Upper lobe of left lung (tissue), 6 donors: ENCODE measurements around the gene PRKG1. TPM values are rescaled to one million over a fixed set of nuclear protein-coding genes. Genes with fewer than 3 reads are reported as not detected.

Experiments
- ATAC-seq, 2 donors: fragments of 200-7000 bp; cut with Tn5 transposase; one replicate each; pipeline ENCODE4 v1.9.1; 2022; ENCODE audit warnings: mild to moderate bottlenecking in 2 of 2, moderate library complexity in 2 of 2; ENCODE audit not compliant: low FRiP score in 2 of 2
- DNase-seq, 2 donors: peaks; one replicate each; pipeline ENCODE4 v3.0.0-alpha.2; 2019 to 2020
- H3K27ac ChIP-seq, 4 donors: fragments of 200-600 bp; sonication (generic); one replicate each; pipeline ENCODE4 v1.5.1; 2016 to 2019
- H3K27me3 ChIP-seq, 4 donors: fragments of 200-600 bp; sonication (generic); one replicate each; pipeline ENCODE4 v1.5.1; 2017 to 2019
- H3K36me3 ChIP-seq, 4 donors: fragments of 200-600 bp; sonication (generic); one replicate each; pipeline ENCODE4 v1.5.1; 2016 to 2019
- H3K4me1 ChIP-seq, 4 donors: fragments of 200-600 bp; sonication (generic); one replicate each; pipeline ENCODE4 v1.5.1; 2018 to 2019
- H3K4me3 ChIP-seq, 4 donors: fragments of 200-600 bp; sonication (generic); one replicate each; pipeline ENCODE4 v1.5.1; 2017 to 2019; ENCODE audit warnings: mild to moderate bottlenecking in 2 of 4, moderate library complexity in 1 of 4
- H3K9me3 ChIP-seq, 4 donors: fragments of 200-600 bp; sonication (generic); one replicate each; pipeline ENCODE4 v1.5.1; 2018 to 2019
- EP300 ChIP-seq, 4 donors: sonication (generic); formaldehyde crosslinking; IDR thresholded peaks; one replicate each; pipeline ENCODE4 v1.5.1; 2017; ENCODE audit warnings: antibody characterized with exemption in 4 of 4, control low read depth in 2 of 4
- POLR2A ChIP-seq, 4 donors: fragments of 450-650 bp; IDR thresholded peaks; one replicate each; pipeline ENCODE4 v1.5.1; 2016 to 2017; ENCODE audit warnings: antibody characterized with exemption in 4 of 4, mild to moderate bottlenecking in 2 of 4
- POLR2AphosphoS5 ChIP-seq, 2 donors: sonication (generic); formaldehyde crosslinking; IDR thresholded peaks; one replicate each; pipeline ENCODE4 v1.5.1; 2017; ENCODE audit warnings: antibody characterized with exemption in 2 of 2
- WGBS, 2 donors: methylation state at CpG; one replicate each; pipeline ENCODE4 v1.1.5; 2017 to 2018; 5-methylcytosine and 5-hydroxymethylcytosine counted together
- total RNA-seq, 6 donors: library from RNA; depleted of rRNA in 4 of 6; stranded (reverse); fragments of >200 nt in 4 of 6; gene quantifications; one replicate each; pipeline versions ENCODE4 v1.1.0 to v1.2.1, GENCODE V29; 2016 to 2021
- TF ChIP-seq, protein P1 (sequence below), 6 experiments: fragments of 450-650 bp in 4 of 6; fragments of 200-600 bp in 2 of 6; sonication (generic) in 2 of 6; IDR thresholded peaks; one replicate each; pipeline ENCODE4 v1.5.1; 2016 to 2019; ENCODE audit warnings: antibody characterized with exemption in 6 of 6
- donor health status: DM: no; HTN: no; CAD: no; lungs with moderate emphysema.
- donor health status: DM: no; HTN: yes; CAD: no; lungs with severe emphysema.

The PRKG1 gene
- total RNA-seq, 6 donors from 2014 or later, result 12.9 to 43.0 (median 25.0) TPM

DNA sequence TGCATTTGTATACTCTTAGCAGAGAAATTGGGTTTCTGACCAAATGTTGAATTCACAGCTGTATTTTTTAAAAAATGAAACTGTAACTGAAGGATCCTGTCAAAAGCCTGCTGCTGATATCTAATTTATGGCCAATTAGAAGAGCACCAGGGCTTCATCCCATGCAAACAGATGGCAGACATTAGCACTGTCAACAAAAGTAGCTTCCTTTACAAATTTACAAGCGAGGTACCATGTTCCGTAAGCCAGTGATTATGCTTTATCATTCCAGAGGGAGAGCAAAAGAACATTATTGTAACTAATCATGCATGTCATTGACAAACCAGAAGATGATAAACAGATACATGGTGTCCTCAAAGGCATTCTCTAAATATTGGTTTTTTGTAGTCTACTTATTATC, 1062.6 kb downstream of the PRKG1 start:
- no peaks in the 10 kb centered on the region for H3K27me3 ChIP-seq
- DNase-seq (no peak), ATAC-seq (no peak)
- H3K4me3 ChIP-seq, result no peak overlapping the region
- H3K27ac ChIP-seq, result no peak overlapping the region
- no peak for TF ChIP-seq POLR2AphosphoS5 (IDR thresholded peaks at IDR 0.05)
- TF ChIP-seq, protein P1, sequence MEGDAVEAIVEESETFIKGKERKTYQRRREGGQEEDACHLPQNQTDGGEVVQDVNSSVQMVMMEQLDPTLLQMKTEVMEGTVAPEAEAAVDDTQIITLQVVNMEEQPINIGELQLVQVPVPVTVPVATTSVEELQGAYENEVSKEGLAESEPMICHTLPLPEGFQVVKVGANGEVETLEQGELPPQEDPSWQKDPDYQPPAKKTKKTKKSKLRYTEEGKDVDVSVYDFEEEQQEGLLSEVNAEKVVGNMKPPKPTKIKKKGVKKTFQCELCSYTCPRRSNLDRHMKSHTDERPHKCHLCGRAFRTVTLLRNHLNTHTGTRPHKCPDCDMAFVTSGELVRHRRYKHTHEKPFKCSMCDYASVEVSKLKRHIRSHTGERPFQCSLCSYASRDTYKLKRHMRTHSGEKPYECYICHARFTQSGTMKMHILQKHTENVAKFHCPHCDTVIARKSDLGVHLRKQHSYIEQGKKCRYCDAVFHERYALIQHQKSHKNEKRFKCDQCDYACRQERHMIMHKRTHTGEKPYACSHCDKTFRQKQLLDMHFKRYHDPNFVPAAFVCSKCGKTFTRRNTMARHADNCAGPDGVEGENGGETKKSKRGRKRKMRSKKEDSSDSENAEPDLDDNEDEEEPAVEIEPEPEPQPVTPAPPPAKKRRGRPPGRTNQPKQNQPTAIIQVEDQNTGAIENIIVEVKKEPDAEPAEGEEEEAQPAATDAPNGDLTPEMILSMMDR (IDR thresholded peaks at IDR 0.05), result no peak
- no peak for TF ChIP-seq EP300 (IDR thresholded peaks at IDR 0.05)
- no peak for TF ChIP-seq POLR2A (IDR thresholded peaks at IDR 0.05)
- no peaks in the 10 kb centered on the region for H3K36me3 ChIP-seq
- 92 to 93% methylated on average over 2 of the region's 2 CpGs for WGBS, 2 donors
- H3K9me3 ChIP-seq, result no peaks in the 10 kb centered on the region
- H3K4me1 ChIP-seq, result no peaks in the 10 kb centered on the region

DNA sequence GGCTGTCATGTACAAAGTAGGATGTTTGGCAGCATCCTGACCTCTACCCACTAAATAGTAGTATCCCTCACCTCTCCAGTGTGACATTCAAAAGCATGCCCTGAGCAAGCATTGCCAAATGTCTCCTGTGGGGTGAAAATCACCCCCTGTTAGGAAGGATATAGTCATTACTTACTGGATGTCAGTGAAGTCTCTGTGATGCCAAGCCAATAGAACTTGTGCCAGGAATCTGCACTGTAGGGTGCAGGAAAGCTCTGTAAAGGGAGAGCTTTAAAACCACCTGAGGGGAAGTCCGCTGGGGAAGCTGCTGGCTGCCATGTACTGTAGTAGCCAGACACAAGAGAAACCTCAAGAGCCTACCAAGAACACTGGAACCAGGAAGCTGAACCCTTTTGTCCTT, 1069.1 kb downstream of the PRKG1 start:
- no peak overlapping the region for H3K27ac ChIP-seq
- H3K4me3 ChIP-seq, result no peak overlapping the region
- H3K4me1 ChIP-seq, result no peaks in the 10 kb centered on the region
- 77 to 86% methylated on average over 1 of the region's 1 CpG for WGBS, 2 donors
- H3K9me3 ChIP-seq, result no peaks in the 10 kb centered on the region
- no peak for ATAC-seq
- TF ChIP-seq, protein P1 (IDR thresholded peaks at IDR 0.05), result no peak
- TF ChIP-seq POLR2A (IDR thresholded peaks at IDR 0.05), result no peak
- no peak for TF ChIP-seq EP300 (IDR thresholded peaks at IDR 0.05)
- no peak for TF ChIP-seq POLR2AphosphoS5 (IDR thresholded peaks at IDR 0.05)
- no peaks in the 10 kb centered on the region for H3K36me3 ChIP-seq
- H3K27me3 ChIP-seq, result no peaks in the 10 kb centered on the region
- no peak for DNase-seq

DNA sequence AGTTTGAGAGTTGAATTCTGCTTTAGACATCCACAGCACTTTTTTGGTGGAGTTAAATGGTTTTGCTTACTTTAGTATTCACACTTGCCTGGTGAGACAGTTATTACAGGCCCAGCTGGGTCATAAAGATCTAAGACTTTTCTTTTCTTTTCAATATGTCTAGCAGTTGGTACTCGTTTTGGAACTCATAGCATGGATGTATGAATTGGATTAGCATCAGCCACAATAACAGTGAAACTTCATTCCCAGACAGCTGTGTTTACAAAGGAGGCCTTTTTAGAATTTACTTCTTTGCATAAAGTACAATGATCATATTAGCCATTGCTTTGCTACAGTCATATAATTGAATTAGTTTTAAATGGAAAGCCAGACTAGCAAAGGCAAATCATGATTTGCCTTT, 1071.3 kb downstream of the PRKG1 start:
- no peak overlapping the region for H3K27ac ChIP-seq
- H3K4me3 ChIP-seq, result no peak overlapping the region
- no peaks in the 10 kb centered on the region for H3K4me1 ChIP-seq
- H3K9me3 ChIP-seq, result no peaks in the 10 kb centered on the region
- no peaks in the 10 kb centered on the region for H3K27me3 ChIP-seq
- H3K36me3 ChIP-seq, result no peaks in the 10 kb centered on the region
- TF ChIP-seq EP300 (IDR thresholded peaks at IDR 0.05) (no peak), POLR2AphosphoS5 (IDR thresholded peaks at IDR 0.05) (no peak), POLR2A (IDR thresholded peaks at IDR 0.05) (no peak)
- TF ChIP-seq, protein P1 (IDR thresholded peaks at IDR 0.05), result no peak
- 22 to 43% methylated on average over 1 of the region's 1 CpG for WGBS, 2 donors
- ATAC-seq (no peak), DNase-seq (no peak)

DNA sequence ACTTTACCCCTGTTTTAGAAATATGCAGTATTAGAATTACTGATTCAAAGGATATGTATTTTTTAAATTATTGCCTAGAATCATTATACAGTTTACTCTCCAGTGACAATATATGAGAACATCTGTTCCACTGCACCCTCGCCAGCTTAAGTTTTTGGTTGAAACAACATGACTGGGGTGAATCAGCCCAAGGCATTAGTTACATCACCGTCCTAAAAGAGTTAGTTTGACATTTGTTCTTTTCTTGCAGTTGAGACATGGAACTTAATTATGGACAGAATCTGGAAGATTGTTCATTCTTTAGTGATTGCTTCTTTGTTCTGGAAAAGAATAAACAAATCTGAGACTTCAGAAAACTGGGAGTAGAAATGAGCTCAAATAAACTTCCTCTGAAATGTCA, 1072.5 kb downstream of the PRKG1 start:
- WGBS, 2 donors, result 65 to 73% methylated on average over 2 of the region's 2 CpGs
- no peaks in the 10 kb centered on the region for H3K27me3 ChIP-seq
- ATAC-seq (no peak), DNase-seq (no peak)
- no peak overlapping the region for H3K4me3 ChIP-seq
- H3K36me3 ChIP-seq, result no peaks in the 10 kb centered on the region
- no peaks in the 10 kb centered on the region for H3K9me3 ChIP-seq
- H3K4me1 ChIP-seq, result no peaks in the 10 kb centered on the region
- TF ChIP-seq POLR2AphosphoS5 (IDR thresholded peaks at IDR 0.05), result no peak
- no peak for TF ChIP-seq POLR2A (IDR thresholded peaks at IDR 0.05)
- TF ChIP-seq, protein P1 (IDR thresholded peaks at IDR 0.05), result no peak
- TF ChIP-seq EP300 (IDR thresholded peaks at IDR 0.05), result no peak
- no peak overlapping the region for H3K27ac ChIP-seq

DNA sequence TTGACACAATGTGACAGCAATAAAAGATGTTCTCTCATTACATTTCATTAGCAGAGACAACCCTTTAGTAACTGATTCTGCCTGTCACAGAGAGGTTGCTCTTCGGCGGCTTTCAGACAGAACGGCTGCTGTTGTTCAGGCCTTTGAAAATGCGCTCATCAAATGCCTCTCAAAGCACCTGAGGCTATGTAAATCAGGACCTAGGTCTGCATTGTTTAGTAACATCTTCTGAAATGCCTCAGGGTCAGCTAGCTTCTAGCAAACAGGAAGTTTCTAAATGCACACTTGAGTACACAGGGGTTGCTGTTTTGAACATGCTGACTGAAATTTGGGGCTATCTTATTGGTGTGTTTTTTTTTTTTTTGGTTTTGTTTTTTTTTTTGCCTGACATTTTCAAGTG, 1096.5 kb downstream of the PRKG1 start:
- WGBS, 2 donors, result 82 to 91% methylated on average over 2 to 4 of the region's 4 CpGs
- no peaks in the 10 kb centered on the region for H3K36me3 ChIP-seq
- ATAC-seq, result no peak
- TF ChIP-seq POLR2AphosphoS5 (IDR thresholded peaks at IDR 0.05), result no peak
- TF ChIP-seq, protein P1 (IDR thresholded peaks at IDR 0.05), result no peak
- TF ChIP-seq POLR2A (IDR thresholded peaks at IDR 0.05), result no peak
- H3K27ac ChIP-seq, result no peak overlapping the region
- H3K4me1 ChIP-seq, result no peaks in the 10 kb centered on the region
- no peaks in the 10 kb centered on the region for H3K27me3 ChIP-seq
- H3K4me3 ChIP-seq, result no peak overlapping the region
- H3K9me3 ChIP-seq, result no peaks in the 10 kb centered on the region
- no peak for DNase-seq
